ENCODE data around the gene CSPG5.
A peak's percentile ranks its signal among the peaks of the same experiment; 100 is the strongest.

Gene CSPG5

GRCh38 chr3:47578691-47579632 lies at the start of gene CSPG5:
Gene CSPG5 (minus strand): TSS chr3:47578865. CDS start chr3:47578693, 172 bp downstream.
- peak; percentile 95 for DNase-seq (ENCODE audit: low spot score)

- DNase-seq (ENCODE audit: low spot score): no peak
These were observed 49.8 kb upstream of the CSPG5 start for GRCh38 chr3:47628426-47628825.

GRCh38 chr3:47622671-47623461 lies 44.2 kb upstream of the CSPG5 start:
- no peak for DNase-seq (ENCODE audit: low spot score)

- DNase-seq (ENCODE audit: low spot score): no peak
These were observed 38.7 kb upstream of the CSPG5 start for GRCh38 chr3:47617086-47618010.

- no peak for DNase-seq (ENCODE audit: low spot score)
These were observed 36.1 kb upstream of the CSPG5 start for GRCh38 chr3:47614788-47615187.

GRCh38 chr3:47613722-47614121 lies 35.1 kb upstream of the CSPG5 start:
- DNase-seq (ENCODE audit: low spot score): no peak

- no peak for DNase-seq (ENCODE audit: low spot score)
These were observed 34.2 kb upstream of the CSPG5 start for GRCh38 chr3:47612879-47613278.

- DNase-seq (ENCODE audit: low spot score): no peak
These were observed 33.5 kb upstream of the CSPG5 start for GRCh38 chr3:47612178-47612577.

- DNase-seq (ENCODE audit: low spot score): no peak
These were observed 32.9 kb upstream of the CSPG5 start for GRCh38 chr3:47611576-47611975.

- DNase-seq (ENCODE audit: low spot score): no peak
These were observed 31.9 kb upstream of the CSPG5 start for GRCh38 chr3:47610583-47610982.

GRCh38 chr3:47607335-47607734 lies 28.7 kb upstream of the CSPG5 start:
- no peak for DNase-seq (ENCODE audit: low spot score)

- no peak for DNase-seq (ENCODE audit: low spot score)
These were observed 27.5 kb upstream of the CSPG5 start for GRCh38 chr3:47606165-47606564.

- no peak for DNase-seq (ENCODE audit: low spot score)
These were observed 27.0 kb upstream of the CSPG5 start for GRCh38 chr3:47605652-47606051.

- DNase-seq (ENCODE audit: low spot score): no peak
These were observed 25.5 kb upstream of the CSPG5 start for GRCh38 chr3:47604145-47604544.

GRCh38 chr3:47603332-47603731 lies 24.7 kb upstream of the CSPG5 start:
- DNase-seq (ENCODE audit: low spot score): no peak

- no peak for DNase-seq (ENCODE audit: low spot score)
These were observed 22.6 kb upstream of the CSPG5 start for GRCh38 chr3:47601281-47601680.

- no peak for DNase-seq (ENCODE audit: low spot score)
These were observed 16.1 kb upstream of the CSPG5 start for GRCh38 chr3:47594792-47595191.

- no peak for DNase-seq (ENCODE audit: low spot score)
These were observed 13.6 kb upstream of the CSPG5 start for GRCh38 chr3:47592066-47592795.

GRCh38 chr3:47590216-47590615 lies 11.6 kb upstream of the CSPG5 start:
- no peak for DNase-seq (ENCODE audit: low spot score)

- no peak for DNase-seq (ENCODE audit: low spot score)
These were observed 9.9 kb upstream of the CSPG5 start for GRCh38 chr3:47588587-47588986.

GRCh38 chr3:47588053-47588452 lies 9.4 kb upstream of the CSPG5 start:
- DNase-seq (ENCODE audit: low spot score): no peak
